Epithelial cell of proximal tubule (primary cell): ENCODE results near the gene PAIP1. TPM values are rescaled to one million over a fixed set of nuclear protein-coding genes. Genes with fewer than 3 reads are reported as not detected.
"Not testable (repeated sequence)": the region's sequence is repeated elsewhere in the genome, so short reads cannot be mapped to it uniquely, and the experiment has no call there.

Experiments
- DNase-seq: peaks from one replicate; pipeline ENCODE4 v3.0.0-alpha.2; 2011; ENCODE audit warnings: low read depth
- H3K4me3 ChIP-seq: 2 replicates; pipeline ENCODE4 v1.5.1; 2011; ENCODE audit warnings: low read depth, mild to moderate bottlenecking, low read length
- CTCF ChIP-seq: conservative IDR thresholded peaks from 2 replicates; pipeline ENCODE4 v1.5.1; 2012; ENCODE audit warnings: low read depth, mild to moderate bottlenecking, low read length
- total RNA-seq: library from RNA; depleted of rRNA; stranded (reverse); fragments of >200 nt; gene quantifications from 2 replicates; pipeline ENCODE4 v1.2.3, GENCODE V29; 2015

PAIP1 gene
- 98.4 and 99.4 TPM in 2 replicates for total RNA-seq

GRCh38 chr5:43556857-43557542 lies at the start of gene PAIP1:
Gene PAIP1, minus strand, starts transcription at chr5:43557077. Its CDS starts 231 bp downstream, at chr5:43556846.
- peak; percentile 50 for TF ChIP-seq CTCF
- peak within 1 kb of the TSS; percentile 85 for H3K4me3 ChIP-seq
- no peak for DNase-seq

- H3K4me3 ChIP-seq, result no peak overlapping the region
- TF ChIP-seq CTCF, result no peak
- DNase-seq, result no peak
These were observed 49.5 kb upstream of the PAIP1 start for GRCh38 chr5:43606351-43606750.

GRCh38 chr5:43604699-43605098 lies 47.8 kb upstream of the PAIP1 start:
- no peak for TF ChIP-seq CTCF
- peak overlapping the region; percentile 93 for H3K4me3 ChIP-seq
- no peak for DNase-seq

- peak overlapping the region; percentile 93 for H3K4me3 ChIP-seq
- no peak for TF ChIP-seq CTCF
- DNase-seq, result no peak
These were observed 46.7 kb upstream of the PAIP1 start for GRCh38 chr5:43603344-43604217.

GRCh38 chr5:43602461-43603343 lies 45.8 kb upstream of the PAIP1 start, which contains the start of gene NNT:
Gene NNT, plus strand, starts transcription at chr5:43603180. Its CDS starts 6,016 bp downstream, at chr5:43609196.
- H3K4me3 ChIP-seq, result peak within 1 kb of the TSS; percentile 93
- DNase-seq, result no peak
- TF ChIP-seq CTCF, result no peak

GRCh38 chr5:43601454-43602260 lies 44.8 kb upstream of the PAIP1 start:
- no peak for TF ChIP-seq CTCF
- peak overlapping the region; percentile 93 for H3K4me3 ChIP-seq
- no peak for DNase-seq

- DNase-seq, H3K4me3 ChIP-seq: not testable (repeated sequence)
These were observed 42.0 kb upstream of the PAIP1 start for GRCh38 chr5:43598927-43599326.
